ENCODE measurements around the gene DOCK9.

The DOCK9 gene

DNA sequence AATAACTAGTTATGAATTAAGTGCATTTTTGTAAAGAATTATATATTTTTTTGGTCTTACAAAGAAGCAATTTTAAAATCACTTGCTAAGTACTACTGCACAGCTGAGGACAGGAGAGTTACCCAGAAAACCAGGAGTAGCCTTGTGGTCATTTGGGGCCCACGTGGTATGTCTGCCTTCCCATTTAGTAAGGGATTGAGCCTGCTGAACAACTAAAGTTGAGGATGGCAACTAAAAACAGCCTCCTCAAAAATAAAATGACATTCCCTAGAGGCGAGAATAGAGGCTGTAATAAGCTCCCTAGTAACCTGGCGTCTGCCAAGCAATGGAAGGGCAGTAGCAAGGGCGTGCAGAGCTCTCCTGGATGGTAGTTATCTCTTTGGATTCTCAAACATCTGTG is 36.3 kb downstream of the DOCK9 start:
- no peak for DNase-seq

DNA sequence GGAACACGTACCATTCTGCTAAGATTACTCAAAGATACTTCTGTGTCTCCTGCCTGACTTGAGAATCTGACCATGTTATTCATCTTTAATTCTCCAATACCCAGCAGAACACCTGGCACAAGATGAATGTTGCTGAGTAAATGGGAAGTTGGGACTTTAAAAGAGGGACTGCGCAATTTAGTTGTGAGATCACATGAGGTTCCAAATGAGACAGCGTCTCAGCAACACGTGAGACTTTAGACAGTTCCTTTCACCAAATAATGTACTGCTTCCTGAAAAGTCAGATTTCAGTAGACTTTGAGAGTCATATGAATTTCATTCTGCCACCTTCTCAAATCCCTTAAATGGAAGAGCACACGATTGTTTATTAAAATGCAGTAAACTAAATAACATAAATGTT is 36.7 kb downstream of the DOCK9 start:
- no peak for DNase-seq

DNA sequence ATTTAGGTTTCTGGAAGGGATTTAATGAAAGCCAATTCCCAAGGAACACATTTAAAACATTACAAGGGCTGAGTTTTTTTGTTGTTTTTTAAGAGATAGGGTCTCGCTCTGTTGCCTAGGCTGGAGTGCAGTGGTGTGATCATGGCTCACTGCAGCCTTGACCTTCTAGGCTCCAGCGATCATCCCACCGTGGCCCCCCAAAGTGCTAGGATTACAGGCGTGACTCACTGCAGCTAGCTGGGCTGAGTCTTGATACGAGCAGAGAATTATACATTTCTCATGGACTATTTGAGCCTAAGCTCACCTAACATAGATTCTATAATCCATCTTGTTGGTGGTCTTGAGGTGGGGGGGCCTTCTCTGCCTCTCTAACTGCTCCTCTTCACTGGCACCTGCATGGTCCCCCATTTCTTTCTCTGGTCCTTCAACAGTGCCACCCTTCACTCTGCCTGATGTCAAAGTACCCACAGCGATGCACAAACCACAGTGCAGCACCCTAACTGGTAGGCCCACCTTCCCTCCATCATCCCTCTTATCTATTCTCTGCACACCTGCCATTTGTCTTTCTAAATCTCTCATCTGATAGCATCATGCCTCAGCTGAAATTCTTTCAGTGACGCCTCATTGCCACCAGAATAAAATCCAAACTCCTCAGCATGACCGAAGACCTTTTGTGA is 37.4 kb downstream of the DOCK9 start:
- no peak for DNase-seq

DNA sequence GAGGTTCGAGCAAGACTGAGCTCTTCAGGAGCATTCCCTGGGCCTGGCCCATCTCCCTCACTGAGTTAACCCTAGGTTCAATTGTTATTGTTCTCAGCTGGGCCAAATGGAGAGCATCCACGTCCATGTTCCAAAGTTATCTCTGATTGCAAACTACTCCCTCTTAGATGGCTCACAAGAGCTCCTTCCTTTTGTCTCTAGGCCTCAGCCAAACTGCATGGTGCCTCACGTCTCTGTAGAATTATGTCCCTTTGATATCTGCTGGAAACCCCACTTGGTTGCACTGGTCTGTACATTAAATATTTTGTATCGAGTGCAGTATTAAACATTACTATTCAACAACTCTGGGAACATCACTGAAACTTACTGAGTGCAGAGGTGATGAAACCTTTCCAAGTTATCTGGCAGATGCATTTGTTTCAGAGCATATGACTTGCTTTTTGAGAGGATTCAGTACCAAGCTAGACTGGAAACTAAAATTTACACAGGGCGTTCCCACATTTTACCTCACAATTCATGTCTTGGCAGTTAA is 38.1 kb downstream of the DOCK9 start:
- no peak for DNase-seq

DNA sequence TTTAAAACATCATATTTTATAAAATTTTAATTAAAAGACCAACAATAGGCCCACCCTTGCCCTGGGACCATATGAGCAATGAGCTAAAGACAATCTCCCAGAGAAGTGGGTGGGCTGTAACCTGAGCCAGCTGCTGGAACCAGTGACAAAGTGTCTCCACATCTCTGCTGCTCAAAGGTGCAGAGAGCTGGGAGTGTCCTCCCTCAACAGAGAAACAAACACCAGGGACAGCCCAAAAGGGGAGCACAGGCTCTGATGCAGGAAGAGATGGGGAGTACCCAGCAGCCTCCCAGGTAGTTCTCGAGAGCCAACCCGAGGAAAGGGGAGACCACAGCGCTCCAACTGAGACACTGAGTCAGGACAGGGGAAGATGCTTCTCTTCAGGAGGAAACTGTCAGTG is 39.1 kb downstream of the DOCK9 start:
- DNase-seq: peak; percentile 36 to 52

DNA sequence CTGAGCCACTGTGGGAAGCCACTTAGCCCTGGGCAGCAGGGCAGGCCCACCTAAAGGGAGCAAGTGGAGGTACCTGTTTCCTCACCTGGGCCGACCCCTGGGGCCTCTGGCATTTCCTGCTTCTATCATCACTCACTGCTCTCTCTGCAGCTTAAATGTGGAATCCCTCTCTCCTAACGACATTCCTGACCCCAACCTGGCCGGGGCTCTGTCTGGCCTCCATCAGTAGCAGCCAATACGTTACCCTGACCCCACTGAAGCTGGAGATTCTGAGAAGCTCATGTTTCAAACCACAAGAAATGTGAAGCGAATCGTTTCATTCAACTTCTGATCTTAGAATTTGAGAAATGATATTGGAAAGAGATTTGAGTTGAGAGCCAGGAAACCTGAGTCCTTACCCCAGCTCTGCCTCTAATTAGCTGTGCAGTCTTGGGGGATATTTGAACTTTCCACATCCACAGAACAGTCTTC is 39.9 kb downstream of the DOCK9 start:
- no peak for DNase-seq

DNA sequence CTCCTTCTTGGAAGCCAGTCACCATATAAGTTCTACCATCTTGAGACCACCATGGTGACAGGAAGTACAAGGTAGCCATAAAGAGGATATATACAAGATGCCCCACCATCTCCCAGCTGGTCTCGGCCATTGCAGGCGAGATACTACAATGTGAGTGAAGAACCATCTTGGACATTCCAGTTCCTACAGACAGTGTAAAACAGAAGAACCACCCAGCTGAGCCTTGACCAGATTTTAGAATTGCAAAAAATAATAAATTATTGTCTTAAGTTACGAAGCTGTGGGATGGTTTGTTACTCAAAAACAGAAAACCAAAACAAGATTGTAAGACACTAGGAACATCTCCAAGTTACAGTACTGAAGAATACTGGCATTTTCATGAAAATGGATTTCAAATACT is 43.6 kb downstream of the DOCK9 start:
- DNase-seq: no peak

DNA sequence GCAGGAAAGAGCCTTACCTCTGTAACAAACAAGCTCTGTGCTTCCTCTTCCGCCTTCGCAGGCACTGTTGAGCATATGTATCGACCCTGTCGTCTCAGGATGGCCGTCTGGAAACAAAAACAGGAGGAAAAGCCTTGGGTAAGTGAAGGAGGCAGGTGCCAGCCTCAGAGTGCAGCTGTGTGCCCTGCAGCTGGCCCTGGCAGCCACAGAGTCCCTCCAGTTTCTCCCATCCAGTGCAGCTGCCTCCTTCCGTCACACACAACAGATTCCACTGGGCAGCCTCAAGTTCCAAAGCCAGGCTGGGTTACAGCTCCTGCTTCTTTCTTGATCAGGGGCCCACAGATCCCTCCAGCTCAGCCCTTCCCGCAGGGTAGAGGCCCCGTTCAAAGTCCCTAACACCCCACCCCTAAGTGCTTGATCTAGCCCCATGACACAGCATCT is 47.7 kb downstream of the DOCK9 start:
- DNase-seq: peak; percentile 24 to 36

DNA sequence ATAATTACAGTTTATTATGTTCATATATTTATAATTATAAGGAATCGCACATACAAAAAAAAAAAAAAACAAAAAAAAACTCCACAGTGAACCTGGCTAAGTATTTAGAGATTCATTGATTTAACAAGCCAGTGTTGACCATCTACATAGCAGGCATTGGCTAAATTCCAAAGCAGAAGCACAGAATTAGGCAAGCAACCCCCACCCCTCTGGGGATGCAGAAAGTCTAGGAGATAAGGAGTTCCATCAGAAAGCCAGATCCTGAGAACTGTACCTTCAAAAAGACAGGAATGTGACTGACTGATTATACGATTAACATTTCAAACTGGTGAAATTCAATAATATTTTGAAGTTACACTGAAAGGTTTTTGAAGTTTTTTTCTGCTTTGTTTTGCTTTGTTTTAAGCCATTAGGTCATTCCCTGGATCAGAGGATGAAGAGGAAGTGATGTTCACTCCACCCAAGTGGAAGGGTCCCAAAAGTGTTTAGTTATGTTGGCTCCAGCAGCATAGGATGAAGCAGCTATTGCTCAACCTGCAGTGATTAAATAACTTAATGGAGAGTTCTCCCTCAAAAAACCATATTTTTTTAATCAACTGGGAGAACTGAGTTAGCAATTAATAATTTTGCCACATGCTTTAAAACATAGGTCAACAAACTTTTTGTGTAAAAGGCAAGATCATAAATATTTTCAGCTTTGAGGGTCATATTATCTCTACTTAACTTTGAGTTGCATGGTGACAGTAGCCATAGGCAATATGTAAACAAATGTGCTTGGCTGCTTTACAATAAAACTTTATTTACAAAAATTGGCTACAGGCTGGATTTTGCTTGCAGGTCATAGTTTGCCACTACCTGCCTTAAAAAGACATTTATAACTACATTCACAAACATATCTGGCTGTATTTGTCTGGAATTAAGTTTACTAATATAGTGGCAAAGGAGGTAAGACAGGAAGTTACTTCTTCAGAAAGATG is 49.6 kb downstream of the DOCK9 start:
- no peak for DNase-seq

DNA sequence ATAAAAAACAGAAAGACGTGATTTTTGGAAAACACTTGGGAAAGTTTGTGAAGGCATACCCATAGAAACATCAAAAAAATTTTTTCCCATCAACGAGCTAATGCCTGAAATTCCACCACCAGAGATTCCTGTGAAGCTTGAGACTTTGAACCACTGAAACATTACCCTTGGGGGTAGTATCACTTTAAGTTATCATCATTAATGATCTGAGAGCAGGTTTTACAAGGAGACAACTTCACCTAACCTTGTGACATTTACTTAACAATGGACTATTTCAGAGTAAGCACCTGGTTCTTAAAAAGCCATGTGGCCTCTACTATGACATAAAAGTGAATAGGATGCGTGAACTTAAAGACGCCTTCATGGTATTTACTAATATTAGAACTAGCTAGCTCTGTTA is 51.9 kb downstream of the DOCK9 start:
- DNase-seq: no peak

DNA sequence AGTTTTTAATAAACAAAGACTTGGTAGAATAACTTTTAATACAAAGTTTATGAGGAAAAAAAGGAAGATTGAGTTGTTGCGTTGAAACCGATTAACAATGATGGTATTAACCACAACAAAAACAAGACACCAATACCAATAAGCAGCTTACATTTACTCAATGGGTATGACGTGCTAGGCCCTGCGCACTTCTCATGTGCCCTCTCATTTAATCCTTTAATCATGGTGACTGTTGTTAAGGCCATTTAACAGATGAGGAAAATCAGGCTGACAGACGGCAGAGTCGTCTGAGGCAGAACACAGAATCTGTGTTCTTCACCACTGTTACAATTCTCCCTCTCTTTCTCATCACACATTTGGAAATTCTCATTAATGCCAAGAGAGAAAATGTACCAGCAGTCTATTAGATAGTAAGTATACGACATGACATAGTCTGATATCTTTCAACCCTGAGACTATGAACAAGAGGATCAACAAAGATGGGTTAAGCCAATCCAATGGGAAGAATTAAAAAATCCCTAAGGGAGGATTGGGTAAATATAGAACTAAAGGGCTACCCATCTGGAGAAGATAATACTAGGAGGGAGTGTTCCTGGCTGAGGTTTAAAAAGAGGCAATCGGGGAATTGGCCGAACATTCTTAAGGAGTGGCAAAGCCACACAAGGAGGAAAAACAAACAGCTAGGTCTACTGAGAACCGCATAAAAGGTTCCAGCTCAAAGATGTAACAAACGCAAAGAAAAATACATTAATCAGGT is 54.0 kb downstream of the DOCK9 start:
- peak; percentile 4 to 66 for DNase-seq

DNA sequence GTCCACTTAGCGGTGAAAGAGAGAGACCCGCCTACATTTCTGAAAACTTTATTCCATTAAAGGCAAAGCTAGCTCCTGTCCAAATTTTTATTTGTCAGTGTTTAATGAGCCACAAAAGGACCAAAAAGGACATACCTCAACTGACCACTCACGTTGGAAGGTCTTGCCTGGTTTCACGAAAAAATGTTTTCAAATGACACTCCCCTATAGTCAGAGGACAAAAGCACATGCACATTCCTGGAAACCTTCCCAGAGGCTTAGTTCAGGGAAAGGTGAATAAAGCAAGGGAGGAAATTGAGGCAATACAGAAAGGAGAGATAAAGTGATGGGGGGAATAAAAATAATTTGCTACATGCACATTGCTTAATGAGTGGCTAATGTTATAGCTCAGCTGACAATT is 55.6 kb downstream of the DOCK9 start:
- DNase-seq: no peak

DNA sequence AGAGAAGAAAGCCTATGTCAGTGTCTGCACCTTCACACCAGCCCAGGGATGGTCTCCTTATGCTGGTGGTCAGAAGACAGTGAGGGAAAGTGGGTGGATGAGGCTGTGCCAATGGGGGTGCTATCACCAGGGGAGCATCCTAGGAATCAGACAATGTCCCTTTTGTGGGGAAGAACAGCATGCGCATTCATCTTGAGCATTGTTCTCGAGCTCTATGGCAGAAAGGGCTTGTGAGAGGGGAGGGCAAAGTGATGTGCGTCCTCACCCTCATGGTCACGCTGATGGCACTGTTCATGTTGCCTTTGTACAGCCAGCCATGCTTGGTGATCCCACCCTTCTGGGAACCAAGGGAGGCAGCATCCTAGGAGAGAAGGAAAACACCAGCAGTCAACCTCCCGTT is 56.1 kb downstream of the DOCK9 start:
- DNase-seq: no peak

DNA sequence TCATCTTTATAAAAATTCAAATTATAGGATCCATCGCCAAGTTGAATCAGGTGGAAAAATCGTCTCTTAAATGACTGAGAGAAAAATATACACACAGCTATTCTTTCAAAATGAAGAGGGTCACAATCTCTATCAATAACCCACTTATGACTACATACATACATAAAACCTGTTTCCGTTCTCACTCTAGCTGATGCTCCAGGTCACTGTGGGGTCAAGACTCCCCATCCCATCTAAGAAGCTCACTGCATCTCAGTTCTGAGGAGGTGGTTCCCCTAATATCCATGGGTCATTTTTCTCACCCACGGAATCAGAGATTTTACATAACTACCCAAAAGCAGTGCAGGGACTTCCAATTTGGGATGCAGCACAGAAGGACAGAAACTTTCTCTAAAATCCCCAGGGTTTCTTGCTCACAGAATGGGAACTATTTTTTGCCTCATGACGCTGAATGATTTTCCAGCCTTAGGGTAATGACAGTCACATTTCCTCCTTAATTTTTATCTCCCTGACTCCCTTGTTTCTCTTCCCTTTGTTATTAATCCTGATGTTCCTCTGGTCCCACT is 56.8 kb downstream of the DOCK9 start:
- DNase-seq: no peak

DNA sequence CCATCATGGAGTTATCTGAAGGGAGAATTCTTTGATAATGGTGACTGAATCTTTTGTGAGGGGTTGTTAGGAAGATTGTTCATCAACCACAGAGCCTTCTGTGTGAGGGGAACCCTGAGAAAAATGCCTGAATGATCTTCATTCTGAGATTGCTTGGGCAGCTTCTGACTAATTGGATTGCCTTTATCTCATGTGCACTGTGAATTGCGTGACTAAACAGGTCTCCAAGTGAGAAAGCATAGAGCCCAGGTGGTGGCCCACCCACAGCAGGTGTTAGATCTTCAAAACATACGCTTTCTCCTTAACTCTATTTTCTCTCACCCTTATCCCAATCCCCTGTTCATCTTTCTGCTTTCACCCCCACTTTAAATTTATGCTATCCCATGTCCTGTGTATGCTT is 58.3 kb downstream of the DOCK9 start:
- peak; percentile 20 to 57 for DNase-seq

DNA sequence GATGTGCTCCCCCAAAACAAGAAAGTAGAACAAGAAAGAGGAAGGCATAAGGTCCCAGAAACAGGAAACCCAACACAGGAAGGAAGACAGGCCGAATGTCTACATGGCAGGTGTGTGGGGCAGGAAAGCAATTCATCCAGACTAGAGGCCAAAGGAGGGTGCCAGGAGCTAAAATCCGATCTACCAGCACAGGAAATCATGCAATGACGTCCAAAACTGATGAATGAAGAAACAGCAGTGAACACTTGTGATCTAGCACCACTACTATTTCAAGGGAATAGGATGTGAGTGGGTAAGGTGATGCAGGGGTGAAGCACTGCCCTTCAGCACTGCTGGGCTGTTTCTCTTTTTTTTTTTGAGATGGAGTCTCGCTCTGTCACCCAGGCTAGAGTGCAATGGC is 59.1 kb downstream of the DOCK9 start:
- DNase-seq: no peak

DNA sequence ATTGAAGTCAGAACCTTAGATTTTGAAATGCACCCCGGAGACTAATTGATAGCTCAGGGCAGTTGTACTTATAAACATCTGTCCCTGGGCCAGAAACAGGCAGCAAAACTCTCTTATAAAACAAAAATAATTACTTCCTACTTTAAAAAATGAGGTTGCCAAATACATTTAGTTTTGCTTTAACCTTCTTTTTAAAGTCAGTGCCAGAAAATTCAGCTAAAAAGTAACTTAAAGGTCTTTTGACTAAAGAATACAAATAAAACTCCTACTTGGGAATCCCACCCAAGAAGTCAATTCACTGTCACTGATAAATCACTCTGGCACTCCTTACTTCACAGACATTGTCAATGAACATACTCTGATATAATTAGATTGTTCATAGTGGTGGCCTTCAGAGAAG is 60.7 kb downstream of the DOCK9 start:
- no peak for DNase-seq

DNA sequence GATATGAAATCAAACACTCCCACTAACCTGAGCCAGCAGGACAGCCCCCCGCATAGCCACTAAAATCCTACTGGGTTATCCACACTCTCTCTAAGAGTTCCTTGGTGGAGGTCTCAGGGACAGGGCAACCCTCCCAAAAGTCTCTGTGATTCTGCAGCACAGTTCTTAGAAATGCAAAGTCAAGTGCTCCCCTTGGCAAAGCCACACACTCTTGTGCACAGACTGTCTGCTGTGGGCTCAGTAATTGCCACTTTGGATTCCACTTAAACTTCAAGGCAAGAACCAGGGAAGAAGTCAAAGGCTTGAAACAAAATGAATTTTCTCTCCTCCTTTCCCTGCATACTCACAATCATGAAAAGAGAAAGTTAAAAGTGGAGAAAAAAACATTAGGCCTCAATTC is 61.5 kb downstream of the DOCK9 start:
- no peak for DNase-seq

DNA sequence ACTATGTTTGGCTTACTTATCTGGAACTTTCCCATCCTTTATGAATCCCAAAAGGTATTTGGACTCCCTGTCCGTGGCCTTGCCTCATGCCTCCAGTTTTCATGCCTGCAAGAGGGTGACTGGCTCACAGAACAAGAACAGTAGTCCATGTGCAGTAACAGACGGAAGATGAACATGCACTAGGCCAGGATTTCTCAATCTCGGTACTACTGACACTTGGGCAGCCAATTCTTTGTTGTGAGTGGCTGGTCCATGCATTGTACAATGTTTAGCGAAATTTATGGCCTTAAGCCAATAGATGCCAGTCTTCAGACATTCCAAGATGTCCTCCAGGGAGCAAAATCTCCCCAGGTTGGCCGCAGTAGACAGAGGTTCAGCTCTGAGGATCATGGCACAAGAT is 61.9 kb downstream of the DOCK9 start:
- no peak for DNase-seq

DNA sequence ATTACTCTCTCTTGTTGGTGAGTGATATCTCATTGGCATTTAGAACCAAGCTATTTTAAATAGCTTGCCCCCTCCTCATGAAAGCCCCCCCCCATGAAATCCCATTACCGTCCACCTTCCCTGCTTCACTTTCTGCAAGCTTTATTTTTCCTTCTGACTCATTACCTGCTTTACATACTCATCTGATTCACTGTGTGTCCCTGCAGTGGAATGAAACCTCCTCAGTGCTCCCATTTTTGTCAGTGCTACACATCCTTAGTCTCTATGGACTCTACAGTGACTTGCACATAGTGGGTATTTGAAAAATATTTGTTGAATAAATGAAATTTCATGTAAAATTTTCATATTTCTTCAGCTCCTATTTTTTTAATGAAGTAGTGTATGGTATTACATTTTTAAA is 62.3 kb downstream of the DOCK9 start:
- no peak for DNase-seq

DNA sequence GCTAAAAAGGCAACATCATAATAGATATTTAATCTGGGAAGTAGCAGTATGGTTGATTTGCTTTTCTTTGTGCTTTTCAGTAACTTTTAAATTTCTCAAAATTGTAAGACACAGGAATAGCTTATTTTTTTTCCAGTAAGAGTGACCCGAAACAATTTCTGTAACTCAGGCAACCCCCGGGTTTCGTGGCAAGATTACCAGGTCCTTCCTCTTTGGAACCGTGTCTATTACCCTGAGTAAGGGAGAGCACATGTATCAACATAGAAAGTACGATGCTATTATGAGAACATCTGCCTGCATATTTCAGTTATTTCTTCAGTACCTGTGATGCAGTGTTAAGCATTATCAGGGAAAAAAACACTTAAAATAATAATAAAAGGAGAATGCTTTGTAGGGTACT is 64.1 kb downstream of the DOCK9 start:
- DNase-seq: no peak

DNA sequence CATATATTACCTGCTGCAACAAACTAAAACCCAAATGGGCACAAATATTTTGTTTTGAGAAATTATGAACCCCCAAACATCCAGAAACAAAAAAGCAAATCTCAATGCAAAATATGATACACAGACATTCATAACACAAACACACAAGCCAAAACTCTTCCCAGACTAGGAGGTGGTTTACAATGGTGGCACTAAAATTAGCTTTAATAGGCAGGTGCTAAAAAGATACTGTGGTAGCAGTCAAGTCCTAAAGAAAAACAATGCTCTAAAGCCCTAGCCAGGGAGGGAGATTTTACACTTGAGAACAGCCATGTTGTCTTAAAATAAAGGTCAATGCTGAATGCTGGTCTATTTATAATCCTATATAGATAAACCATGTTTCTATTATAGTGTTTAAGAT is 65.0 kb downstream of the DOCK9 start:
- DNase-seq: no peak

DNA sequence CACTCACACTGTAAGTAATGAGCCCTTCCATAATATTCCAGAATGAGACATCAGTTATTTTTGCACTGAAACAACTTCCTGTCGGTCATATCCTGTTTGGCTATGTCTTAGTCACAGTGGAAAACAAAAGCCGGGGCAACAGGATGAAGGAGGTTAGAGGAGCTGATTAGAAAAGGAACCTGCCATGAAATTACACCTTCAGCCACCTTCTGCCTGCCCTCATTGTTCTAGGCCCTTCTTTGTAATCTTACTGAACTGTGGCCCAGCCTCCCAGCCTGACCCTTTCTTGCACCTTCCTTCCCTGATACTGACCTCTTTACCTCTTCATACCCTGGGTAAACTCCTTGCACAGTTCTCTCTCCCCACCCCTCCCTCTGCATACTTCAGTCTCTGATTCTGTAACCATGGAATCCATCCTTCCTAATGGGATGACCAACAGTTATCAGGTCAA is 67.3 kb downstream of the DOCK9 start:
- DNase-seq: no peak

Measured in NCI-H524 (cell line).